Endodermal cell (in vitro differentiated cells): ENCODE data around the gene CADM4. TPM values are rescaled to one million over a fixed set of nuclear protein-coding genes. Genes with fewer than 3 reads are reported as not detected.

ENCODE experiments used
- DNase-seq: peaks from one replicate; pipeline ENCODE4 v3.0.0-alpha.2; 2017
- H3K27ac ChIP-seq: 2 replicates; pipeline ENCODE4 v1.5.1; 2013; ENCODE audit warnings: mild to moderate bottlenecking, low read depth, low read length, moderate library complexity
- H3K27me3 ChIP-seq: 2 replicates; pipeline ENCODE4 v1.6.1; 2013; ENCODE audit warnings: mild to moderate bottlenecking, low read length, moderate library complexity; ENCODE audit not compliant: insufficient read depth, control insufficient read depth, poor library complexity, severe bottlenecking
- H3K36me3 ChIP-seq: 2 replicates; pipeline ENCODE4 v1.7.0; 2013; ENCODE audit warnings: mild to moderate bottlenecking, low read length, moderate library complexity; ENCODE audit not compliant: control insufficient read depth, insufficient read depth
- H3K4me1 ChIP-seq: one replicate; pipeline ENCODE4 v1.7.0; 2013; ENCODE audit warnings: low read length; ENCODE audit not compliant: control insufficient read depth, insufficient read depth
- H3K4me3 ChIP-seq: 2 replicates; pipeline ENCODE4 v1.5.1; 2013; ENCODE audit warnings: mild to moderate bottlenecking, low read length, moderate library complexity
- H3K9ac ChIP-seq: 2 replicates; pipeline ENCODE4 v1.6.1; 2013; ENCODE audit warnings: mild to moderate bottlenecking, low read length, moderate library complexity; ENCODE audit not compliant: poor library complexity, severe bottlenecking; ENCODE audit errors: extremely low read depth
- H3K9me3 ChIP-seq: 2 replicates; pipeline ENCODE4 v1.6.1; 2013; ENCODE audit warnings: mild to moderate bottlenecking, low read length, moderate library complexity; ENCODE audit not compliant: control insufficient read depth
- H3K27ac Mint-ChIP-seq: 2 replicates; pipeline ENCODE4 v1.8.0; 2020; ENCODE audit warnings: mixed read lengths
- H3K27me3 Mint-ChIP-seq: 2 replicates; pipeline ENCODE4 v1.8.0; 2021; ENCODE audit warnings: mild to moderate bottlenecking, mixed read lengths; ENCODE audit not compliant: insufficient read depth
- H3K36me3 Mint-ChIP-seq: 2 replicates; pipeline ENCODE4 v1.8.0; 2020; ENCODE audit warnings: low read depth, mixed read lengths
- H3K4me1 Mint-ChIP-seq: 2 replicates; pipeline ENCODE4 v1.8.0; 2020; ENCODE audit warnings: mixed read lengths
- H3K4me3 Mint-ChIP-seq: 2 replicates; pipeline ENCODE4 v1.8.0; 2020; ENCODE audit warnings: mild to moderate bottlenecking, moderate library complexity, mixed read lengths
- H3K9me3 Mint-ChIP-seq: 2 replicates; pipeline ENCODE4 v1.8.0; 2020; ENCODE audit warnings: mild to moderate bottlenecking, mixed read lengths
- WGBS, 2 experiments: methylation state at CpG; one replicate each; pipeline versions ENCODE4 v1.1.5 to v1.1.7; 2013; ENCODE audit warnings: missing lambda C conversion rate in 2 of 2, mixed read lengths in 1 of 2; ENCODE audit not compliant: insufficient coverage in 1 of 2, insufficient read length in 1 of 2; 5-methylcytosine and 5-hydroxymethylcytosine counted together
- total RNA-seq, 2 donors: library from RNA; stranded (reverse); fragmentation: NEBNext Ultra II Directional in 1 of 2; extraction: Animal tissue kit (Norgen Biotek cat#: 25700) in 1 of 2; gene quantifications; 2 replicates in 1 of 2; 3 replicates in 1 of 2; pipeline ENCODE4 v1.2.1, GENCODE V29; 2021
- TF ChIP-seq, protein P1 (sequence below): fragments of 200-600 bp; sonication (generic); conservative IDR thresholded peaks from 2 replicates; pipeline ENCODE4 v1.5.0; 2021; ENCODE audit warnings: antibody characterized with exemption, mild to moderate bottlenecking

Gene CADM4
- total RNA-seq, 2 donors from 2014 or later: 9.3 to 19.9 TPM

GRCh38 chr19:43616306-43616705 lies 23.3 kb downstream of the CADM4 start:
- TF ChIP-seq, protein P1, sequence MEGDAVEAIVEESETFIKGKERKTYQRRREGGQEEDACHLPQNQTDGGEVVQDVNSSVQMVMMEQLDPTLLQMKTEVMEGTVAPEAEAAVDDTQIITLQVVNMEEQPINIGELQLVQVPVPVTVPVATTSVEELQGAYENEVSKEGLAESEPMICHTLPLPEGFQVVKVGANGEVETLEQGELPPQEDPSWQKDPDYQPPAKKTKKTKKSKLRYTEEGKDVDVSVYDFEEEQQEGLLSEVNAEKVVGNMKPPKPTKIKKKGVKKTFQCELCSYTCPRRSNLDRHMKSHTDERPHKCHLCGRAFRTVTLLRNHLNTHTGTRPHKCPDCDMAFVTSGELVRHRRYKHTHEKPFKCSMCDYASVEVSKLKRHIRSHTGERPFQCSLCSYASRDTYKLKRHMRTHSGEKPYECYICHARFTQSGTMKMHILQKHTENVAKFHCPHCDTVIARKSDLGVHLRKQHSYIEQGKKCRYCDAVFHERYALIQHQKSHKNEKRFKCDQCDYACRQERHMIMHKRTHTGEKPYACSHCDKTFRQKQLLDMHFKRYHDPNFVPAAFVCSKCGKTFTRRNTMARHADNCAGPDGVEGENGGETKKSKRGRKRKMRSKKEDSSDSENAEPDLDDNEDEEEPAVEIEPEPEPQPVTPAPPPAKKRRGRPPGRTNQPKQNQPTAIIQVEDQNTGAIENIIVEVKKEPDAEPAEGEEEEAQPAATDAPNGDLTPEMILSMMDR: no peak
- H3K9ac ChIP-seq: no peak overlapping the region
- Mint-ChIP-seq H3K4me1 (peaks cover 6% of the 10 kb centered on the region), H3K27me3 (no peaks in the 10 kb centered on the region), H3K36me3 (peaks cover 30% of the 10 kb centered on the region), H3K4me3 (no peak overlapping the region), H3K9me3 (no peaks in the 10 kb centered on the region), H3K27ac (no peak overlapping the region)
- no peaks in the 10 kb centered on the region for H3K4me1 ChIP-seq
- no peaks in the 10 kb centered on the region for H3K27me3 ChIP-seq
- peaks cover 33% of the 10 kb centered on the region for H3K36me3 ChIP-seq
- no peak overlapping the region for H3K4me3 ChIP-seq
- 100% methylated on average over 1 of the region's 1 CpG; no CpG with 5 or more reads in 1 of the 2 experiments for WGBS, 2 experiments
- no peak overlapping the region for H3K27ac ChIP-seq
- H3K9me3 ChIP-seq: no peaks in the 10 kb centered on the region
- no peak for DNase-seq

- no peak overlapping the region for H3K4me3 Mint-ChIP-seq
- no peak overlapping the region for H3K27ac Mint-ChIP-seq
- no peaks in the 10 kb centered on the region for H3K9me3 Mint-ChIP-seq
These were observed 27.3 kb downstream of the CADM4 start for GRCh38 chr19:43612374-43612773.

DNA sequence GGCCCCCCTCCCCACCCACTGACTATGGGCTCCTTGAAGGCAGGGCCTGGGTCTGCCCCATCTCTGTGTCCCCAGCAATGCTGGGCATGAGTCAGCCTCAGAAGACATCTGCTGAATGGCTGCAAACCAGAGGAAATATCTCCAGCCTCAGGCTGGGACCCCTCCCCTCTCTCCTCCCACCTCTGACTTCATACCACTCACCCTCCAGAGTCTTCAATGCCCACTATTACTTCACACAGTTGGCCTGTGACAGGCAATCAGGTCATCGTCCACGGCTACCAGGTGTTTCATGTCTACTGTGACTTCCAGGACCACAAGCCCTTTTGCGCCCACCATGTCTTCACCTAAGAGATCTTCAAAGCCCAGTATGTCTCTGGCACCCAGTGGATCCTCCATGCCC lies 27.9 kb downstream of the CADM4 start, which contains the start of gene SRRM5:
SRRM5 (plus strand) TSS at position 301 of the 400 bp plus-strand sequence; CDS start at position 335, 34 bp downstream.
- H3K4me1 ChIP-seq: no peaks in the 10 kb centered on the region
- H3K9me3 Mint-ChIP-seq: no peaks in the 10 kb centered on the region
- no peak within 1 kb of the TSS for H3K9ac ChIP-seq
- 94 to 95% methylated on average over 3 of the region's 3 CpGs for WGBS, 2 experiments
- H3K27me3 ChIP-seq: no peaks in the 10 kb centered on the region
- H3K27me3 Mint-ChIP-seq: no peaks in the 10 kb centered on the region
- peaks cover 48% of the 10 kb centered on the region for H3K36me3 Mint-ChIP-seq
- TF ChIP-seq, protein P1: no peak
- H3K36me3 ChIP-seq: peaks cover 44% of the 10 kb centered on the region
- no peak within 1 kb of the TSS for H3K4me3 Mint-ChIP-seq
- peak within 1 kb of the TSS; percentile 63 for H3K27ac Mint-ChIP-seq
- DNase-seq: no peak
- no peak within 1 kb of the TSS for H3K4me3 ChIP-seq
- peaks cover 4% of the 10 kb centered on the region for H3K4me1 Mint-ChIP-seq
- H3K27ac ChIP-seq: no peak within 1 kb of the TSS
- H3K9me3 ChIP-seq: no peaks in the 10 kb centered on the region

More at GRCh38 chr19:43612374-43612773, 27.3 kb downstream of the CADM4 start:
- Histone ChIP-seq H3K27me3 (no peaks in the 10 kb centered on the region), H3K27ac (no peak overlapping the region), H3K9ac (no peak overlapping the region), H3K4me1 (no peaks in the 10 kb centered on the region), H3K9me3 (no peaks in the 10 kb centered on the region), H3K36me3 (peaks cover 38% of the 10 kb centered on the region), H3K4me3 (no peak overlapping the region)
- TF ChIP-seq, protein P1: peak; percentile 37
- peak; percentile 54 for DNase-seq
- no peaks in the 10 kb centered on the region for H3K27me3 Mint-ChIP-seq
- peaks cover 42% of the 10 kb centered on the region for H3K36me3 Mint-ChIP-seq
- H3K4me1 Mint-ChIP-seq: peaks cover 4% of the 10 kb centered on the region
- 94 to 97% methylated on average over 11 to 12 of the region's 12 CpGs for WGBS, 2 experiments
